Vagina (tissue), 2 donors: ENCODE measurements around the gene C12orf42. TPM values are rescaled to one million over a fixed set of nuclear protein-coding genes. Genes with fewer than 3 reads are reported as not detected.

Experiments used
- DNase-seq, 2 donors: peaks; one replicate each; pipeline ENCODE4 v3.0.0-alpha.2; 2017; ENCODE audit errors: extremely low spot score in 2 of 2
- H3K27ac ChIP-seq: fragments of 200-600 bp; sonication (generic); one replicate; pipeline ENCODE4 v1.5.1; 2019
- H3K27me3 ChIP-seq: fragments of 200-600 bp; sonication (generic); one replicate; pipeline ENCODE4 v1.5.1; 2019
- H3K36me3 ChIP-seq, 2 donors: fragments of 200-600 bp; sonication (generic); one replicate each; pipeline ENCODE4 v1.5.1; 2017 to 2019
- H3K4me1 ChIP-seq: fragments of 200-600 bp; sonication (generic); one replicate; pipeline ENCODE4 v1.5.1; 2019
- H3K4me3 ChIP-seq, 2 donors: fragments of 200-600 bp; sonication (generic); 1 replicate in 1 of 2; 2 replicates in 1 of 2; pipeline ENCODE4 v1.5.1; 2016 to 2019
- H3K9me3 ChIP-seq: fragments of 200-600 bp; sonication (generic); one replicate; pipeline ENCODE4 v1.5.1; 2019
- POLR2A ChIP-seq, 2 donors: fragments of 450-650 bp; IDR thresholded peaks; one replicate each; pipeline ENCODE4 v1.6.1; 2017; ENCODE audit warnings: antibody characterized with exemption in 2 of 2, mild to moderate bottlenecking in 2 of 2, moderate library complexity in 2 of 2
- POLR2AphosphoS5 ChIP-seq, 2 donors: sonication (generic); formaldehyde crosslinking; IDR thresholded peaks; one replicate each; pipeline ENCODE4 v1.9.0; 2017; ENCODE audit warnings: antibody characterized with exemption in 2 of 2, mild to moderate bottlenecking in 2 of 2, low read depth in 1 of 2; ENCODE audit not compliant: insufficient read depth in 1 of 2
- intact Hi-C: fragments of 100-400 bp; cut with DNase I; formaldehyde crosslinking; loops from one replicate; pipeline ENCODE4 v1.15.1; 2023
- total RNA-seq: library from RNA; depleted of rRNA; stranded (reverse); fragments of >200 nt; gene quantifications from one replicate; pipeline ENCODE4 v1.2.3, GENCODE V29; 2016
- TF ChIP-seq, protein P1 (sequence below), 3 experiments: fragments of 450-650 bp in 2 of 3; fragments of 200-600 bp in 1 of 3; sonication (generic) in 1 of 3; IDR thresholded peaks; one replicate each; pipeline ENCODE4 v1.5.1; 2017 to 2019; ENCODE audit warnings: antibody characterized with exemption in 3 of 3, mild to moderate bottlenecking in 2 of 3, moderate library complexity in 2 of 3

The C12orf42 gene
- total RNA-seq, 1 donor from 2014 or later, result not detected

DNA sequence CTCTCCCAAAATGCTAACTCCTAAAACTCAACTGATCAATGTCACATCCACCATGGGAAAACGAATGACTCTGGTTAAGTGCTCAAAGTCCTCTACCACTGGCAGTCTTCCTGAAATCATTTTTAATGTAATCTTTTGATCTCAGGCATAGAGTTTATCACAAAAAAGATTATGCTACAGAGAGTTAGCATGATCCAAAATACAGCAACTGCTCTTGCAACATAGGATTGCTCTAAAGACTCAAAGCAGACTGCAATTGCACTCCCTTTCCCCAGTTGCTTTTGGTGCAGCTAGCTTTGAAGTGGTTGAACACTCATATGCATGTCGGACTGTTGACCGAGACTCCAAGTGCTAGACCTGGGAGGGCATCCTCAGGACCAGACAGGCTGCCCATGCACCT is 109.3 kb downstream of the C12orf42 start:
- no peak for TF ChIP-seq POLR2A (IDR thresholded peaks at IDR 0.05)
- TF ChIP-seq, protein P1, sequence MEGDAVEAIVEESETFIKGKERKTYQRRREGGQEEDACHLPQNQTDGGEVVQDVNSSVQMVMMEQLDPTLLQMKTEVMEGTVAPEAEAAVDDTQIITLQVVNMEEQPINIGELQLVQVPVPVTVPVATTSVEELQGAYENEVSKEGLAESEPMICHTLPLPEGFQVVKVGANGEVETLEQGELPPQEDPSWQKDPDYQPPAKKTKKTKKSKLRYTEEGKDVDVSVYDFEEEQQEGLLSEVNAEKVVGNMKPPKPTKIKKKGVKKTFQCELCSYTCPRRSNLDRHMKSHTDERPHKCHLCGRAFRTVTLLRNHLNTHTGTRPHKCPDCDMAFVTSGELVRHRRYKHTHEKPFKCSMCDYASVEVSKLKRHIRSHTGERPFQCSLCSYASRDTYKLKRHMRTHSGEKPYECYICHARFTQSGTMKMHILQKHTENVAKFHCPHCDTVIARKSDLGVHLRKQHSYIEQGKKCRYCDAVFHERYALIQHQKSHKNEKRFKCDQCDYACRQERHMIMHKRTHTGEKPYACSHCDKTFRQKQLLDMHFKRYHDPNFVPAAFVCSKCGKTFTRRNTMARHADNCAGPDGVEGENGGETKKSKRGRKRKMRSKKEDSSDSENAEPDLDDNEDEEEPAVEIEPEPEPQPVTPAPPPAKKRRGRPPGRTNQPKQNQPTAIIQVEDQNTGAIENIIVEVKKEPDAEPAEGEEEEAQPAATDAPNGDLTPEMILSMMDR (IDR thresholded peaks at IDR 0.05), result no peak
- TF ChIP-seq POLR2AphosphoS5 (IDR thresholded peaks at IDR 0.05; ENCODE audit: insufficient read depth in 1 of 2, low read depth in 1 of 2), result no peak

DNA sequence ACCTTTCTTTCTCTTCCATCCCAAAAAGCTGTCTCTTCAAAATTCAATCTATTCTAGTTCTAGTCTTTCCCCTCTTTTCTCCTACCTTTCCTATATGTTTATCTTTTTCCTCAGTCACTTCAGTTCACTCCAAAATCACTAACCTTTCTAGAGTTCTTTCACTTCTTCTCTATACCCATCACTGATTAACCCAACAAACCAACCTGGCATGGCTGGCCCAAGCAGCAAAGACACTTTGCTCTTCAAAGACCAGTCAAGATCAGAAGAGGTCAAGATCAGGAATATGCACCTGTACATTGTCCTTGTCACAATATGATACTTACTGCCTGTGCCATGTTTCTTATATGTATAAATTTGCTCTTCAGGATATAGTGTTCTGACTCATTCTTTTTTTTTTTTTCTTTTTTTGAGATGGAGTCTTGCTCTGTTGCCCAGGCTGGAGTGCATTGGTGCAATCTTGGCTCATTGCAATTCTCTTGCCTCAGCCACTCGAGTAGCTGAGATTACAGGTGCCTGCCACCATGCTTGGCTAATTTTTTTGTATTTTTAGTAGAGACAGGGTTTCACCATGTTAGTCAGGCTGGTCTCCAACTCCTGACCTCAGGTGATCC is 112.9 kb downstream of the C12orf42 start:
- Histone ChIP-seq H3K27ac (no peak overlapping the region), H3K9me3 (no peaks in the 10 kb centered on the region), H3K4me3 (no peak overlapping the region), H3K4me1 (no peaks in the 10 kb centered on the region), H3K27me3 (no peaks in the 10 kb centered on the region), H3K36me3 (no peaks in the 10 kb centered on the region)
- TF ChIP-seq POLR2A (IDR thresholded peaks at IDR 0.05) (no peak), POLR2AphosphoS5 (IDR thresholded peaks at IDR 0.05; ENCODE audit: insufficient read depth in 1 of 2, low read depth in 1 of 2) (no peak)
- TF ChIP-seq, protein P1 (IDR thresholded peaks at IDR 0.05), result no peak
- no peak for DNase-seq
- intact Hi-C loops, result no loop called here

More for the DNA sequence above, 109.3 kb downstream of the C12orf42 start:
- no peaks in the 10 kb centered on the region for H3K4me1 ChIP-seq
- no peak overlapping the region for H3K4me3 ChIP-seq
- no peak overlapping the region for H3K27ac ChIP-seq
- no peaks in the 10 kb centered on the region for H3K27me3 ChIP-seq
- no peak for DNase-seq
- H3K36me3 ChIP-seq, result no peaks in the 10 kb centered on the region
- intact Hi-C loops, result no loop called here
- no peaks in the 10 kb centered on the region for H3K9me3 ChIP-seq

DNA sequence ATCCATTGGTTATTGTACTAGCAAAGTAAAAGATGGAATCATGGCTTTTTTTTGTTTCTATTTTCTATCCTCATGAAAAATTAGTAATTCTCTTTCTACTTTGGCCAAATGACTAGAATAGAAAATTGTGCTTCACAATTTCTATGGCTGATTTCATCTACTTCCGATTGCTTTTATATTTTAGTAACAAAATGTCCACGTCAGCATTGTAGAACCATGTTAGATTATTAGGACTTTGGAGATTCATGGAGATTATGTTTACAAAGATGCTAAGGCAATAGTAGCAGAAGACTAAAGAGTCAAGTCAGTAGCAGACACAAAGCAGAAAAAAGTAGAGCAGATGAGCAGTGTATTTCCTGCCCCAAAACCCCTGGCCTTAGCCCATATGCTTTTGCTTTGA is 113.6 kb downstream of the C12orf42 start:
- no peak overlapping the region for H3K4me3 ChIP-seq
- no peaks in the 10 kb centered on the region for H3K4me1 ChIP-seq
- no peaks in the 10 kb centered on the region for H3K27me3 ChIP-seq
- no peaks in the 10 kb centered on the region for H3K36me3 ChIP-seq
- TF ChIP-seq POLR2AphosphoS5 (IDR thresholded peaks at IDR 0.05; ENCODE audit: insufficient read depth in 1 of 2, low read depth in 1 of 2), result no peak
- TF ChIP-seq, protein P1 (IDR thresholded peaks at IDR 0.05), result no peak
- no peak for TF ChIP-seq POLR2A (IDR thresholded peaks at IDR 0.05)
- no peak for DNase-seq
- no peak overlapping the region for H3K27ac ChIP-seq
- intact Hi-C loops, result no loop called here
- H3K9me3 ChIP-seq, result no peaks in the 10 kb centered on the region

DNA sequence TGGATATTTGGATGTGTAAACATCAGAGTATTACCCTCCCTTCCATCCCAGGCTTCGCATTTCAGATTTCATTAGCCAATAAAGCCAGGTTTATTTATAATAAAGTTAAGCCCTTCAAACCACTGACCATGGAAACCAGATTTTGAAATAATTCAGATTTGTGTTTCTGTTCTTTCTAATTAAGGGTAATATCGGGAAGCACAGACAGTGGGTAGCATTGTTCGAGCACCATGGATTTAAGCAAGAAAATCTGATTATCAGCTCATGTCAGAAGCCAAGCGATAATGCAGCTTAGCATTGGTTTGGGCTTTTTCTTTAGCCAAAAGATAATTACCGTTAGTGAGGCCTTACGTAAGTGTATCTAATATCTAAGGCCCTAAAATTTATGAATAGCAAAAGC is 116.1 kb downstream of the C12orf42 start:
- H3K9me3 ChIP-seq, result no peaks in the 10 kb centered on the region
- no peaks in the 10 kb centered on the region for H3K27me3 ChIP-seq
- no peaks in the 10 kb centered on the region for H3K36me3 ChIP-seq
- no peaks in the 10 kb centered on the region for H3K4me1 ChIP-seq
- TF ChIP-seq POLR2A (IDR thresholded peaks at IDR 0.05) (no peak), POLR2AphosphoS5 (IDR thresholded peaks at IDR 0.05; ENCODE audit: insufficient read depth in 1 of 2, low read depth in 1 of 2) (no peak)
- TF ChIP-seq, protein P1 (IDR thresholded peaks at IDR 0.05), result no peak
- H3K4me3 ChIP-seq, result no peak overlapping the region
- intact Hi-C loops, result no loop called here
- no peak for DNase-seq
- H3K27ac ChIP-seq, result no peak overlapping the region

DNA sequence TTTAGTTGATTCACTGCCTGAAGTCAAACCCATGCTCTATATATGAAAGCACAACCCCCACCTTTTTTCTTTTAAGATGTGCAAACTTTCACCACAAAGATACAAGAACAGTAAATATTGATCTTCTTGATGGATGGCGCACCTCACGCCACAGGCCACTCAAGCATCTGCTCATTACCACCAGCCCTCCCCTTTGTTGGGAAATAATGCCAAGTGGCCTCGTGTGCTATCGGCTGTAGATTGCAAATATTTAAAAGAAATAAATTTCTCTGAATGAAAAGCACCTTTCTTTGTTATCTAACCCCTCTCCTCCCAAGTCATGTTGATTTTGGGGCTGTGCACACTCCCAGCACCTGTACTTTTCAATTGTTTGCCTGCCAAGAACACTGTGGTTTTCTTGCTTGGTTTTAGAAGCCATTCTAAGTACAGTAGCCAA is 122.7 kb downstream of the C12orf42 start:
- no peak overlapping the region for H3K4me3 ChIP-seq
- DNase-seq, result no peak
- intact Hi-C loops, result no loop called here

More for the DNA sequence above, 122.7 kb downstream of the C12orf42 start:
- Histone ChIP-seq H3K27ac (no peak overlapping the region), H3K4me1 (no peaks in the 10 kb centered on the region), H3K27me3 (no peaks in the 10 kb centered on the region), H3K9me3 (no peaks in the 10 kb centered on the region), H3K36me3 (no peaks in the 10 kb centered on the region)
- TF ChIP-seq POLR2A (IDR thresholded peaks at IDR 0.05) (no peak), POLR2AphosphoS5 (IDR thresholded peaks at IDR 0.05; ENCODE audit: insufficient read depth in 1 of 2, low read depth in 1 of 2) (no peak)
- TF ChIP-seq, protein P1 (IDR thresholded peaks at IDR 0.05), result no peak
